ENCODE measurements around the gene SDCBP2. TPM values are rescaled to one million over a fixed set of nuclear protein-coding genes. Genes with fewer than 3 reads are reported as not detected.
A peak's percentile ranks its signal among the peaks of the same experiment; 100 is the strongest.

Gene SDCBP2
- total RNA-seq, 4 donors from 2014 or later: 90.2 to 175 (median 134) TPM

GRCh38 chr20:1338096-1338495 lies 9.2 kb upstream of the SDCBP2 start:
- no peak for TF ChIP-seq CTCF (IDR thresholded peaks at IDR 0.05)
- TF ChIP-seq POLR2A (IDR thresholded peaks at IDR 0.05): no peak
- Histone ChIP-seq H3K36me3 (peaks cover 0 to 12% (median 0%) of the 10 kb centered on the region in 3 donors), H3K9me3 (no peaks in the 10 kb centered on the region), H3K27ac (peak overlapping the region in 2 of 4 donors; percentile 76 to 77), H3K4me1 (peaks cover 10 to 44% (median 19%) of the 10 kb centered on the region in 3 donors), H3K4me3 (no peak overlapping the region), H3K27me3 (no peaks in the 10 kb centered on the region)
- intact Hi-C loops (cut with DNase I): no loop called here
- DNase-seq: no peak
- WGBS, 2 donors: 90 to 93% methylated on average over 3 of the region's 5 CpGs

DNA sequence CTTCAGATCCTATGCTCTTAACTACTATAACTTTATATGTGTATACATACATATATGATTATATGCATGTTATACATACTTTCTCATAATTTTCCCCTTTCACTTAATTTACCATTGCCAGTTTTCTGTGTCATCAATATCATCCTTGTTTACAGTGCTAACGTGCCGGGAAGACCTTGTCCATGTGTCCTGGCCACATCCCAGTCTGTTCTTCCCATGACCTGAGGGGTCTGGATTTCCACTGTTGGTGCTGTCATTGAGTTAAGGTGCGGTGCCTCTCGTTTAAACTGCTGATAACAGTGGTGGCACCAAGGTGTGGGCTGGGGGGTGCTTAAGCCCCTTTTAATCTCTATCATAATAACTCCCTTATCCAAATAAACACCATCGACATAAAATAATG lies 8.5 kb upstream of the SDCBP2 start:
- Histone ChIP-seq H3K27ac (peak overlapping the region in 3 of 4 donors; percentile 61 to 77 (median 76)), H3K36me3 (peaks cover 0 to 18% (median 0%) of the 10 kb centered on the region in 3 donors), H3K4me1 (peaks cover 10 to 51% (median 19%) of the 10 kb centered on the region in 3 donors), H3K9me3 (no peaks in the 10 kb centered on the region), H3K27me3 (no peaks in the 10 kb centered on the region), H3K4me3 (no peak overlapping the region)
- no peak for DNase-seq
- 32 to 40% methylated on average over 4 to 5 of the region's 5 CpGs for WGBS, 2 donors
- no peak for TF ChIP-seq CTCF (IDR thresholded peaks at IDR 0.05)
- TF ChIP-seq POLR2A (IDR thresholded peaks at IDR 0.05): no peak
- intact Hi-C loops (cut with DNase I): no loop called here

DNA sequence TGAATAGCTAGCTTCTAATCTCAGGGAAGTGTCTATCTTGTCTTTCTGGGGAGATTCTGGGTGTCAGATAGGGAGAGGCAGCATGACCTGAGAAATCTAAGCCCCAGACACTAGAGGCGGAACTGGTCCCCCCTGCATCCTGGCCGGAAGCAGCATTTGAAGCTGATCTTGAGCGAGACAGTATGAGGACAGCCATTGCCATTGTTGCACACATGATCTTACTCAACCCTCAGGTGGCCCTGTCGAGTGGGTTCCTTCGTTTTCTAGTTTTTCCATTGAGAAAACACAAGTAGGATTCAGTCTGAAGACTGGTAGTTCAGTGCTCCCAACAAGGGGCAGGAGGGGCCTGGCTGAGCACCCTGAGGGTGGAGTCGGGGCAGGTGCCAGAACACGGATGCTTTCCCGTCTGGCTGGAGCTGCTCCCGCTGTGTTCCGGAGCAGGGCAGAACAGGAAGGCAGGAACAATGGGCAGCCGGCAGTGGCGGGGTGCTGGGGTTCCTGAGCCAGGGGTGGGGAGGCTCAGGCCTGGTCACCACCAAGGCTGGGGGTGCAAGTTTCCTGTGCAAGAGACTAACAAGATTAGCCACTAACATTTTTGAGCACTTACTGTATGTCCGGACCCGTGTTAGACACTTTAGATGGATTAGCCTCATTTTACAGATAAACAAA lies 7.9 kb upstream of the SDCBP2 start:
- TF ChIP-seq POLR2A (IDR thresholded peaks at IDR 0.05) (no peak), CTCF (IDR thresholded peaks at IDR 0.05) (no peak)
- H3K27me3 ChIP-seq: no peaks in the 10 kb centered on the region
- H3K36me3 ChIP-seq: peaks cover 0 to 22% (median 0%) of the 10 kb centered on the region in 3 donors
- H3K27ac ChIP-seq: peak overlapping the region; percentile 34 to 77 (median 68)
- H3K4me3 ChIP-seq: peak overlapping the region in 1 of 4 donors; percentile 29
- intact Hi-C loops (cut with DNase I): no loop called here
- no peaks in the 10 kb centered on the region for H3K9me3 ChIP-seq
- H3K4me1 ChIP-seq: peaks cover 10 to 52% (median 19%) of the 10 kb centered on the region in 3 donors
- no peak for DNase-seq
- WGBS, 2 donors: 13 to 21% methylated on average over 3 to 7 of the region's 14 CpGs

- Histone ChIP-seq H3K4me1 (peaks cover 11 to 59% (median 19%) of the 10 kb centered on the region in 3 donors), H3K36me3 (peaks cover 0 to 22% (median 0%) of the 10 kb centered on the region in 3 donors), H3K9me3 (no peaks in the 10 kb centered on the region), H3K27ac (peak overlapping the region; percentile 34 to 77 (median 68)), H3K27me3 (no peaks in the 10 kb centered on the region), H3K4me3 (no peak overlapping the region)
- 37 to 76% methylated on average over 4 to 5 of the region's 6 CpGs for WGBS, 2 donors
- intact Hi-C loops (cut with DNase I): no loop called here
- DNase-seq: no peak
- TF ChIP-seq CTCF (IDR thresholded peaks at IDR 0.05) (no peak), POLR2A (IDR thresholded peaks at IDR 0.05) (no peak)
Measured at GRCh38 chr20:1335961-1336698, 7.2 kb upstream of the SDCBP2 start.

GRCh38 chr20:1334761-1335160 lies 5.8 kb upstream of the SDCBP2 start:
- Histone ChIP-seq H3K4me1 (peaks cover 22 to 73% (median 32%) of the 10 kb centered on the region in 3 donors), H3K27ac (peak overlapping the region; percentile 61 to 77 (median 70)), H3K4me3 (peak overlapping the region in 2 of 4 donors; percentile 12 to 19), H3K9me3 (no peaks in the 10 kb centered on the region), H3K36me3 (peaks cover 0 to 22% (median 0%) of the 10 kb centered on the region in 3 donors), H3K27me3 (no peaks in the 10 kb centered on the region)
- intact Hi-C loops (cut with DNase I): no loop called here
- WGBS, 2 donors: 42 to 59% methylated on average over 2 to 3 of the region's 3 CpGs
- DNase-seq: no peak
- peak in 2 of 6 experiments; percentile 6 to 29 for TF ChIP-seq CTCF (IDR thresholded peaks at IDR 0.05)
- no peak for TF ChIP-seq POLR2A (IDR thresholded peaks at IDR 0.05)
